HCT116 (cell line): Measurements from ENCODE around the gene PYGO1. TPM values are rescaled to one million over a fixed set of nuclear protein-coding genes. Genes with fewer than 3 reads are reported as not detected.

Source experiments
- ATAC-seq: fragments of 200-7000 bp; cut with Tn5 transposase; 2 replicates; pipeline ENCODE4 v1.9.1; 2020; ENCODE audit warnings: mild to moderate bottlenecking, moderate library complexity
- BruUV-seq: library from RNA; stranded (reverse); fragments of 400-500 nt; replicated peaks from 2 replicates; lab custom pipeline; 2021; lab: Mats Ljungman, UMichigan
- CTCF ChIA-PET: fragments of 300-600 bp; sonication (Branson Sonifier 250); formaldehyde crosslinking; loops from one replicate; lab custom pipeline; 2021; ENCODE audit warnings: antibody characterized with exemption; lab: Charles Lee
- POLR2A ChIA-PET: fragments of 300-600, 350-600 bp; sonication (Branson Sonifier 250); formaldehyde crosslinking; loops from one replicate; lab custom pipeline; 2021; ENCODE audit warnings: antibody characterized with exemption; lab: Charles Lee
- RAD21 ChIA-PET, 2 experiments: fragments of 300-600 bp; sonication (Branson Sonifier 250); formaldehyde crosslinking; loops; one replicate each; lab custom pipeline; 2023; ENCODE audit warnings: low total read pairs in 2 of 2; ENCODE audit not compliant: uncharacterized antibody in 2 of 2, unreplicated experiment in 2 of 2, low non-redundant PET in 1 of 2; lab: Charles Lee
- DNase-seq: peaks from one replicate; pipeline ENCODE4 v3.0.0-alpha.2; 2010; ENCODE audit warnings: low read depth, low spot score
- H2AFZ ChIP-seq: fragments of 200-600 bp; shearing (Covaris generic), sonication (generic); 2 replicates; pipeline ENCODE4 v1.6.1; 2017; ENCODE audit warnings: low read depth, mixed run types, mixed read lengths, antibody characterized with exemption, low read length; ENCODE audit not compliant: poor library complexity, severe bottlenecking
- H3K27ac ChIP-seq: 2 replicates; pipeline ENCODE4 v1.5.1; 2012; ENCODE audit warnings: low read depth, low read length
- H3K27me3 ChIP-seq: fragments of 200-600 bp; sonication (generic); 2 replicates; pipeline ENCODE4 v1.6.1; 2016; ENCODE audit warnings: mixed run types, low read length, mixed read lengths; ENCODE audit not compliant: insufficient read depth
- H3K36me3 ChIP-seq, 2 experiments: fragments of 200-500 bp in 1 of 2; fragments of 200-600 bp in 1 of 2; sonication (Bioruptor generic) in 1 of 2; sonication (generic) in 1 of 2; 2 replicates each; pipeline versions ENCODE4 v1.5.1 to v1.6.1; 2014 to 2016; ENCODE audit warnings: low read length in 2 of 2, inconsistent platforms in 1 of 2, mixed read lengths in 1 of 2, mixed run types in 1 of 2; ENCODE audit not compliant: insufficient read depth in 2 of 2, control insufficient read depth in 1 of 2
- H3K4me1 ChIP-seq, 2 experiments: fragments of 200-600 bp in 1 of 2; sonication (generic) in 1 of 2; 2 replicates each; pipeline versions ENCODE4 v1.5.1 to v1.6.1; 2012 to 2017; ENCODE audit warnings: low read length in 2 of 2, inconsistent platforms in 1 of 2, mild to moderate bottlenecking in 1 of 2, mixed read lengths in 1 of 2, mixed run types in 1 of 2, moderate library complexity in 1 of 2; ENCODE audit not compliant: insufficient read depth in 2 of 2, control insufficient read depth in 1 of 2
- H3K4me2 ChIP-seq: fragments of 200-600 bp; sonication (generic); 2 replicates; pipeline ENCODE4 v1.6.1; 2017; ENCODE audit warnings: mixed run types, low read length, mixed read lengths
- H3K4me3 ChIP-seq, 2 experiments: fragments of 200-600 bp in 1 of 2; sonication (generic) in 1 of 2; replicated peaks in 1 of 2; 2 replicates each; pipeline ENCODE4 v1.5.1; 2011 to 2016; ENCODE audit warnings: low read length in 2 of 2, control low read depth in 1 of 2, low read depth in 1 of 2, mild to moderate bottlenecking in 1 of 2, mixed read lengths in 1 of 2, mixed run types in 1 of 2
- H3K79me2 ChIP-seq: fragments of 200-600 bp; sonication (generic); 2 replicates; pipeline ENCODE4 v1.6.1; 2017; ENCODE audit warnings: mild to moderate bottlenecking, mixed run types, low read length, moderate library complexity, mixed read lengths; ENCODE audit not compliant: insufficient read depth
- H3K9ac ChIP-seq: fragments of 200-600 bp; sonication (generic); 2 replicates; pipeline ENCODE4 v1.6.1; 2016; ENCODE audit warnings: low read length, mixed read lengths
- H3K9me2 ChIP-seq: fragments of 200-600 bp; sonication (generic), shearing (Covaris generic); 2 replicates; pipeline ENCODE4 v1.6.1; 2017; ENCODE audit warnings: mixed run types, mild to moderate bottlenecking, moderate library complexity; ENCODE audit not compliant: insufficient read depth
- H3K9me3 ChIP-seq, 2 experiments: fragments of 200-500 bp in 1 of 2; fragments of 200-600 bp in 1 of 2; sonication (Bioruptor generic) in 1 of 2; sonication (generic) in 1 of 2; 2 replicates each; pipeline ENCODE4 v1.6.1; 2014 to 2017; ENCODE audit warnings: low read length in 2 of 2, mixed read lengths in 2 of 2, inconsistent platforms in 1 of 2, low read depth in 1 of 2, mild to moderate bottlenecking in 1 of 2, mixed run types in 1 of 2, moderate library complexity in 1 of 2; ENCODE audit not compliant: control insufficient read depth in 1 of 2, insufficient read depth in 1 of 2
- H4K20me1 ChIP-seq: fragments of 200-600 bp; sonication (generic), shearing (Covaris generic); 2 replicates; pipeline ENCODE4 v1.6.1; 2017; ENCODE audit warnings: mixed run types, mild to moderate bottlenecking, moderate library complexity; ENCODE audit not compliant: insufficient read depth
- CEBPB ChIP-seq: IDR thresholded peaks from 2 replicates; pipeline ENCODE4 v1.6.1; 2012; ENCODE audit warnings: low read depth
- EGR1 ChIP-seq: IDR thresholded peaks from 2 replicates; pipeline ENCODE4 v1.6.1; 2012; ENCODE audit warnings: low read depth
- ELF1 ChIP-seq: IDR thresholded peaks from 2 replicates; pipeline ENCODE4 v1.6.1; 2012; ENCODE audit warnings: low read depth, borderline replicate concordance
- EZH2 ChIP-seq: fragments of 200-600 bp; sonication (generic); IDR thresholded peaks from 2 replicates; pipeline ENCODE4 v1.6.1; 2017; ENCODE audit warnings: antibody characterized with exemption, mixed run types
- JUND ChIP-seq: IDR thresholded peaks from 2 replicates; pipeline ENCODE4 v1.6.1; 2012
- POLR2A ChIP-seq: IDR thresholded peaks from 2 replicates; pipeline ENCODE4 v1.7.0; 2011; ENCODE audit warnings: borderline replicate concordance; ENCODE audit not compliant: insufficient read depth, insufficient read length; ENCODE audit errors: extremely low read depth
- RAD21 ChIP-seq: IDR thresholded peaks from 2 replicates; pipeline ENCODE4 v1.6.1; 2012; ENCODE audit warnings: low read depth, mild to moderate bottlenecking
- REST ChIP-seq: IDR thresholded peaks from 2 replicates; pipeline ENCODE4 v1.6.1; 2012; ENCODE audit warnings: low read depth
- SIN3A ChIP-seq: IDR thresholded peaks from 2 replicates; pipeline ENCODE4 v1.6.1; 2012; ENCODE audit warnings: low read depth
- SP1 ChIP-seq: IDR thresholded peaks from 2 replicates; pipeline ENCODE4 v1.6.1; 2012; ENCODE audit warnings: low read depth
- SRF ChIP-seq: IDR thresholded peaks from 2 replicates; pipeline ENCODE4 v1.6.1; 2012; ENCODE audit warnings: low read depth
- YY1 ChIP-seq: IDR thresholded peaks from 2 replicates; pipeline ENCODE4 v1.6.1; 2011; ENCODE audit warnings: low read length, low read depth, moderate library complexity, mild to moderate bottlenecking; ENCODE audit not compliant: insufficient replicate concordance; ENCODE audit errors: extremely low read depth
- ZNF274 ChIP-seq: fragments of 200-500 bp; sonication (Bioruptor generic); IDR thresholded peaks from 2 replicates; pipeline ENCODE4 v1.6.1; 2014; ENCODE audit warnings: mild to moderate bottlenecking, low read depth, low read length, inconsistent platforms
- intact Hi-C: fragments of 100-400 bp; cut with micrococcal nuclease; formaldehyde crosslinking; loops from 2 replicates; pipeline ENCODE4 v1.10.0; 2022
- total RNA-seq: library from RNA; stranded (reverse); gene quantifications from one replicate; pipeline ENCODE4 v1.2.1, GENCODE V29; 2021; ENCODE audit not compliant: unreplicated experiment
- TF ChIP-seq, protein P1 (sequence below): IDR thresholded peaks from 2 replicates; pipeline ENCODE4 v1.6.1; 2011; ENCODE audit warnings: mild to moderate bottlenecking, low read length, moderate library complexity; ENCODE audit not compliant: insufficient replicate concordance; ENCODE audit errors: extremely low read depth
- TF ChIP-seq, protein P2 (sequence below), 3 experiments: fragments of 200-600 bp in 1 of 3; sonication (generic) in 1 of 3; IDR thresholded peaks in 2 of 3; conservative IDR thresholded peaks in 1 of 3; 2 replicates each; pipeline ENCODE4 v1.5.1; 2012 to 2017; ENCODE audit warnings: low read depth in 2 of 3, low read length in 2 of 3, antibody characterized with exemption in 1 of 3, borderline replicate concordance in 1 of 3, control low read depth in 1 of 3, mild to moderate bottlenecking in 1 of 3, mixed read lengths in 1 of 3, mixed run types in 1 of 3, moderate library complexity in 1 of 3; ENCODE audit not compliant: insufficient read depth in 1 of 3

PYGO1 gene
- total RNA-seq, 1 experiment from 2014 or later, result 0.34 TPM

DNA sequence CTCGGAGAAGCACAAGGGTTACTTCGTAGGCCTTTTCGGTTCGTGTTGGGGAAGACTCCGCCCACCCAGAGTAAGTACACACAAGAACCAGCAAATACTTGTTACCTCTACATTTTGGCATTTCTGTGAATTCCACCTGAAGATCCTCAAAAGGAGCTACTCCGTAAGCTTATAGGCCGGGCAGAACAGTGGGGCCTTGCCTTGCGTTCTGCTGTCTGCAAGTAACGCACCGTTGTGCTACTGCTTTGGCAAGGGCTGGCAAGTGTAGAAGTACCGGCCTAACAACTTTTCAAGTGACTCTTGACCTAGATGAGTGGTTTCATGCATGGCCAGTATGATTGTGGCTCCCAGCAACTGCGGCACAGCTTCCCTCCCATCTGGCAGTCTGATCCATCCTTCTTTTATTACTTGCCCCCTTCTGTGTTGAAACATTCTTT lies 73.7 kb downstream of the PYGO1 start:
- no peaks in the 10 kb centered on the region for H3K36me3 ChIP-seq
- no peak for DNase-seq
- H3K4me1 ChIP-seq, result no peaks in the 10 kb centered on the region
- no peak for ATAC-seq
- ChIA-PET POLR2A (no interaction called here), RAD21 (interaction anchor here in 1 of 2 experiments (0.6 kb wide), 1 partner anchor 330 kb away, joined by 7 read pairs; no protein-coding TSS in a partner anchor), CTCF (interaction anchor here (1.0 to 1.8 kb wide), 4 partner anchors 11 to 15 kb away, joined by 3 to 13 read pairs (median 6); no protein-coding TSS in a partner anchor)
- no peaks in the 10 kb centered on the region for H3K79me2 ChIP-seq
- BruUV-seq, result no TSS peak
- intact Hi-C loops, result no loop called here
- no peak for TF ChIP-seq SRF
- TF ChIP-seq JUND, result no peak
- no peak for TF ChIP-seq RAD21
- TF ChIP-seq, protein P1, sequence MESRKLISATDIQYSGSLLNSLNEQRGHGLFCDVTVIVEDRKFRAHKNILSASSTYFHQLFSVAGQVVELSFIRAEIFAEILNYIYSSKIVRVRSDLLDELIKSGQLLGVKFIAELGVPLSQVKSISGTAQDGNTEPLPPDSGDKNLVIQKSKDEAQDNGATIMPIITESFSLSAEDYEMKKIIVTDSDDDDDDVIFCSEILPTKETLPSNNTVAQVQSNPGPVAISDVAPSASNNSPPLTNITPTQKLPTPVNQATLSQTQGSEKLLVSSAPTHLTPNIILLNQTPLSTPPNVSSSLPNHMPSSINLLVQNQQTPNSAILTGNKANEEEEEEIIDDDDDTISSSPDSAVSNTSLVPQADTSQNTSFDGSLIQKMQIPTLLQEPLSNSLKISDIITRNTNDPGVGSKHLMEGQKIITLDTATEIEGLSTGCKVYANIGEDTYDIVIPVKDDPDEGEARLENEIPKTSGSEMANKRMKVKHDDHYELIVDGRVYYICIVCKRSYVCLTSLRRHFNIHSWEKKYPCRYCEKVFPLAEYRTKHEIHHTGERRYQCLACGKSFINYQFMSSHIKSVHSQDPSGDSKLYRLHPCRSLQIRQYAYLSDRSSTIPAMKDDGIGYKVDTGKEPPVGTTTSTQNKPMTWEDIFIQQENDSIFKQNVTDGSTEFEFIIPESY, result no peak
- TF ChIP-seq EGR1, result no peak
- TF ChIP-seq ELF1, result no peak
- TF ChIP-seq, protein P2, sequence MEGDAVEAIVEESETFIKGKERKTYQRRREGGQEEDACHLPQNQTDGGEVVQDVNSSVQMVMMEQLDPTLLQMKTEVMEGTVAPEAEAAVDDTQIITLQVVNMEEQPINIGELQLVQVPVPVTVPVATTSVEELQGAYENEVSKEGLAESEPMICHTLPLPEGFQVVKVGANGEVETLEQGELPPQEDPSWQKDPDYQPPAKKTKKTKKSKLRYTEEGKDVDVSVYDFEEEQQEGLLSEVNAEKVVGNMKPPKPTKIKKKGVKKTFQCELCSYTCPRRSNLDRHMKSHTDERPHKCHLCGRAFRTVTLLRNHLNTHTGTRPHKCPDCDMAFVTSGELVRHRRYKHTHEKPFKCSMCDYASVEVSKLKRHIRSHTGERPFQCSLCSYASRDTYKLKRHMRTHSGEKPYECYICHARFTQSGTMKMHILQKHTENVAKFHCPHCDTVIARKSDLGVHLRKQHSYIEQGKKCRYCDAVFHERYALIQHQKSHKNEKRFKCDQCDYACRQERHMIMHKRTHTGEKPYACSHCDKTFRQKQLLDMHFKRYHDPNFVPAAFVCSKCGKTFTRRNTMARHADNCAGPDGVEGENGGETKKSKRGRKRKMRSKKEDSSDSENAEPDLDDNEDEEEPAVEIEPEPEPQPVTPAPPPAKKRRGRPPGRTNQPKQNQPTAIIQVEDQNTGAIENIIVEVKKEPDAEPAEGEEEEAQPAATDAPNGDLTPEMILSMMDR (IDR thresholded peaks at IDR 0.05 in 2 of 3, conservative IDR thresholded peaks at IDR 0.05 in 1 of 3; ENCODE audit: borderline replicate concordance in 1 of 3, insufficient read depth in 1 of 3, low read depth in 2 of 3, low read length in 2 of 3), result no peak
- no peak for TF ChIP-seq CEBPB
- TF ChIP-seq YY1, result no peak
- TF ChIP-seq POLR2A, result no peak
- TF ChIP-seq REST, result no peak
- TF ChIP-seq SP1, result no peak
- no peak for TF ChIP-seq ZNF274
- no peak for TF ChIP-seq EZH2
- no peak for TF ChIP-seq SIN3A
- no peak overlapping the region for H3K4me2 ChIP-seq
- no peaks in the 10 kb centered on the region for H3K9me3 ChIP-seq
- H3K9ac ChIP-seq, result no peak overlapping the region
- no peaks in the 10 kb centered on the region for H3K27me3 ChIP-seq
- no peaks in the 10 kb centered on the region for H3K9me2 ChIP-seq
- H4K20me1 ChIP-seq, result no peaks in the 10 kb centered on the region
- no peak overlapping the region for H3K27ac ChIP-seq
- no peak overlapping the region for H3K4me3 ChIP-seq
- H2AFZ ChIP-seq, result no peak overlapping the region
